GM19351 (cell line): ENCODE results near the gene MTCL1.
A peak's percentile ranks its signal among the peaks of the same experiment; 100 is the strongest.

Experiments
- ATAC-seq: cut with Tn5 transposase; IDR thresholded peaks from one replicate; pipeline ENCODE4 v1.9.1; 2021; ENCODE audit warnings: mild to moderate bottlenecking, moderate library complexity; ENCODE audit not compliant: unreplicated experiment

The MTCL1 gene

GRCh38 chr18:8686611-8687010, 18.7 kb upstream of the MTCL1 start:
- no peak for ATAC-seq

GRCh38 chr18:8688216-8688800, 17.0 kb upstream of the MTCL1 start:
- no peak for ATAC-seq

- ATAC-seq, result no peak
Observed at GRCh38 chr18:8688816-8689215, 16.5 kb upstream of the MTCL1 start.

- ATAC-seq, result no peak
Observed at GRCh38 chr18:8689517-8689916, 15.8 kb upstream of the MTCL1 start.

- no peak for ATAC-seq
Observed at GRCh38 chr18:8694891-8695290, 10.5 kb upstream of the MTCL1 start.

GRCh38 chr18:8695932-8696517, 9.3 kb upstream of the MTCL1 start:
- peak; percentile 63 for ATAC-seq

- ATAC-seq, result peak; percentile 60
Observed at GRCh38 chr18:8696749-8697211, 8.6 kb upstream of the MTCL1 start.

- ATAC-seq, result no peak
Observed at GRCh38 chr18:8699126-8699525, 6.2 kb upstream of the MTCL1 start.

GRCh38 chr18:8699948-8700347, 5.4 kb upstream of the MTCL1 start:
- ATAC-seq, result no peak

- no peak for ATAC-seq
Observed at GRCh38 chr18:8701546-8702118, 3.7 kb upstream of the MTCL1 start.

- no peak for ATAC-seq
Observed at GRCh38 chr18:8702668-8703067, 2.7 kb upstream of the MTCL1 start.

GRCh38 chr18:8703092-8703709, 2.2 kb upstream of the MTCL1 start:
- ATAC-seq, result no peak

- no peak for ATAC-seq
Observed at GRCh38 chr18:8703781-8704301, 1.5 kb upstream of the MTCL1 start.

- peak; percentile 79 for ATAC-seq
Observed at GRCh38 chr18:8704361-8705237, 757 bp upstream of the MTCL1 start.

- ATAC-seq, result no peak
Observed at GRCh38 chr18:8705961-8706790, 820 bp downstream of the MTCL1 start.

- no peak for ATAC-seq
Observed at GRCh38 chr18:8706791-8707555, 1.6 kb downstream of the MTCL1 start.

GRCh38 chr18:8707556-8708300, 2.4 kb downstream of the MTCL1 start:
- ATAC-seq, result no peak

GRCh38 chr18:8708670-8709069, 3.3 kb downstream of the MTCL1 start:
- no peak for ATAC-seq
